Measurements from ENCODE around the gene HDAC4.

The HDAC4 gene

GRCh38 chr2:239162141-239162821 is 238.5 kb downstream of the HDAC4 start:
- DNase-seq (ENCODE audit: low read depth in 2 of 2, low spot score in 1 of 2), result no peak

GRCh38 chr2:239161711-239162140 is 239.1 kb downstream of the HDAC4 start:
- DNase-seq (ENCODE audit: low read depth in 2 of 2, low spot score in 1 of 2), result no peak

GRCh38 chr2:239160226-239161143 is 240.3 kb downstream of the HDAC4 start:
- DNase-seq (ENCODE audit: low read depth in 2 of 2, low spot score in 1 of 2), result no peak

- DNase-seq (ENCODE audit: low read depth in 2 of 2, low spot score in 1 of 2), result no peak
Measured at GRCh38 chr2:239159476-239159911, 241.3 kb downstream of the HDAC4 start.

- DNase-seq (ENCODE audit: low read depth in 2 of 2, low spot score in 1 of 2), result no peak
Measured at GRCh38 chr2:239158641-239159475, 242.0 kb downstream of the HDAC4 start.

GRCh38 chr2:239157771-239158170 is 243.0 kb downstream of the HDAC4 start:
- DNase-seq (ENCODE audit: low read depth in 2 of 2, low spot score in 1 of 2), result no peak

- DNase-seq (ENCODE audit: low read depth in 2 of 2, low spot score in 1 of 2), result no peak
Measured at GRCh38 chr2:239157269-239157668, 243.6 kb downstream of the HDAC4 start.

GRCh38 chr2:239156516-239157265 is 244.1 kb downstream of the HDAC4 start:
- DNase-seq (ENCODE audit: low read depth in 2 of 2, low spot score in 1 of 2), result no peak

- no peak for DNase-seq (ENCODE audit: low read depth in 2 of 2, low spot score in 1 of 2)
Measured at GRCh38 chr2:239155806-239156480, 244.9 kb downstream of the HDAC4 start.

- DNase-seq (ENCODE audit: low read depth in 2 of 2, low spot score in 1 of 2), result no peak
Measured at GRCh38 chr2:239154971-239155805, 245.6 kb downstream of the HDAC4 start.

GRCh38 chr2:239153806-239154591 is 246.8 kb downstream of the HDAC4 start:
- DNase-seq (ENCODE audit: low read depth in 2 of 2, low spot score in 1 of 2), result no peak

- DNase-seq (ENCODE audit: low read depth in 2 of 2, low spot score in 1 of 2), result no peak
Measured at GRCh38 chr2:239152916-239153305, 247.9 kb downstream of the HDAC4 start.

GRCh38 chr2:239152239-239152915 is 248.4 kb downstream of the HDAC4 start:
- no peak for DNase-seq (ENCODE audit: low read depth in 2 of 2, low spot score in 1 of 2)

- DNase-seq (ENCODE audit: low read depth in 2 of 2, low spot score in 1 of 2), result no peak
Measured at GRCh38 chr2:239151201-239152131, 249.4 kb downstream of the HDAC4 start.

GRCh38 chr2:239150125-239151011 is 250.5 kb downstream of the HDAC4 start:
- DNase-seq (ENCODE audit: low read depth in 2 of 2, low spot score in 1 of 2), result no peak

- no peak for DNase-seq (ENCODE audit: low read depth in 2 of 2, low spot score in 1 of 2)
Measured at GRCh38 chr2:239149501-239149900, 251.3 kb downstream of the HDAC4 start.
